DMS114 treated with DMSO at 0.1 percent for 48 hours (cell line): ENCODE measurements around the gene DAPK3.
"Not testable (repeated sequence)": the region's sequence is repeated elsewhere in the genome, so short reads cannot be mapped to it uniquely, and the experiment has no call there.

Experiments used
- DNase-seq: peaks from one replicate; lab custom pipeline; 2025; ENCODE audit not compliant: unreplicated experiment; lab: John Stamatoyannopoulos, UW

Gene DAPK3

GRCh38 chr19:3970808-3971598 lies at the start of gene DAPK3:
TSS of gene DAPK3 (minus strand) at chr19:3971099. CDS start at chr19:3969735, 1,364 bp downstream.
- DNase-seq, result peak; percentile 90

GRCh38 chr19:4019578-4019977 lies 48.7 kb upstream of the DAPK3 start:
- no peak for DNase-seq

GRCh38 chr19:4018775-4019504 lies 48.0 kb upstream of the DAPK3 start:
- no peak for DNase-seq

- no peak for DNase-seq
These were observed 47.3 kb upstream of the DAPK3 start for GRCh38 chr19:4018140-4018613.

DNA sequence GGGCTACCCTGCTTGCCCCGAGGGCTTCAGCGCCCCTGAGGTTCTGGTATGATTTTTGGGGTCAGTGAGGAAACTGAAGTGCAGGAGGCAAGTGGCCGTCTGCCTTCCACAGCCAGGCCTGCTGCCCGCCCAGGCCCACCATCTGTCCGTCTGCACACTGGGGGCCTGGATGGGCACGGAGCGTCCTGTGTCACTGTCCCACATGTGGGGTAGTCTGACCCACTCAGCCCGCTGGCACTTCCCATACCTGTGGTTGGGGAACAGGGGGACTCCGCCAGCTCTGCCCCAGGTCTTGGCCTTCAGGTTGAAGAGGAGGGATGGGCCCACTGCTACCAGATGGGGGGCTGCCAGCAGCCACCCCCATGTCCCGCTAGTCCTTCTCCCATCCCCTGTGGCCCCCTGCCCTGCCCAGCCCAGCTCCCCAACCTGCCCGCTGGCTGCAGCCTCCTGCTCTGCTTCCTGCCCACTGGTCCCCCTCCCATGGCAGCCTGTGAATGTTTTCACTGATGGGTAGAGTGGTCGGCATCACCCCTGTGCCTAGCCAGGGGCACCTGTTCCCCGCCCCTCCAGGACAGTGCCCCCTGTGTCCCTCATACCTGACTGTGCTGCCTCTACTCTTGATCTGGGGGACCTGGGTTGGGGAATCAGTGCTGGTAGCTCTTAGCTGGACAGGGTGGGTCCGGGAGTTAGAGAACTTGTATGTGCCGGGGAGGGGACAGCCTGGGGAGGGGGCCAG lies 46.2 kb upstream of the DAPK3 start:
- no peak for DNase-seq

GRCh38 chr19:4016486-4016885 lies 45.6 kb upstream of the DAPK3 start:
- DNase-seq, result no peak

- DNase-seq, result no peak
These were observed 45.0 kb upstream of the DAPK3 start for GRCh38 chr19:4015705-4016402.

- no peak for DNase-seq
These were observed 43.9 kb upstream of the DAPK3 start for GRCh38 chr19:4014541-4015491.

GRCh38 chr19:4013886-4014540 lies 43.1 kb upstream of the DAPK3 start:
- no peak for DNase-seq

- DNase-seq, result no peak
These were observed 42.2 kb upstream of the DAPK3 start for GRCh38 chr19:4012975-4013634.

DNA sequence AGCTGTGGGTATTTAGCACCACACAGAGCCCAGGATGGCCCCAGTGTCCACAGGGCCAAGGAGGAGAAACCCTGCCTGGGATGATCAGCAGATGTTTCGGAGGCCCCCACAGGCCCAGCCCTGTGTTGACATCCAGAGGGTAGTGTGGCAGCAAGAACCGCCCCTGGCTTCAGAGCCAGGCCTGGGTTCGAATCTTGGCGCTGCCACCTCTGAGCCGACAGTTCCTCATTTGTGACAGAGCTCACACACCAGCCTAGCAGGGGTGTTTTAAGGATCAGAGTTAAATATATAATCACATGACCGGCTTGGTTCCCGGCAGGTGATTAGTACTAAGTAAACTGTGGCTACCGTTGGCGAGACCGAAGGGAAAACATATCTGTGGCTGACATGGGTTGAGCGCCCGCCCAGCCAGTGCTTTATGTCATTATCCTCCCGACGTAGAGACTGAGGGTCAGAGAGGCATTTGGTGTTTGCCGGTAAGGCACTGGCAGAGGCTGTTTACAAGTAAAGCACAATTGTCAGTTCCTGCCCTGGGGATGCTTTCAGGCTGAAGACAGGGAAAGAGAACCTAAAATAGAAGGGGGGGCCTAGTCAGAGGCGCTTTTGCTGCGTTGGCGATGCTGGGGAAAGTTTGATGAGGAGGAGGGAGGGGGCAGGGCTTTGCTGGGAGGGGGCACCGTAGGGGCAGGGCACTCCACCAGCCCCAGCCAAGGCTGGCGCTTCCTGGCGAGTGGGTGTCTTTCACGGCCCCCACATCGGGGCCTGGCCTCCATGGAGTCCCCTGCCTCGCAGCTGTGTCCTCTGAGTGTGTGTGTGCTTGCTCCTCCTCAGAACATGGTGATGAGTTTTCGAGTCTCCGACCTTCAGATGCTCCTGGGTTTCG lies 41.4 kb upstream of the DAPK3 start:
- DNase-seq, result no peak

GRCh38 chr19:4011430-4011829 lies 40.5 kb upstream of the DAPK3 start:
- DNase-seq, result not testable (repeated sequence)

GRCh38 chr19:4010808-4011110 lies 39.9 kb upstream of the DAPK3 start:
- DNase-seq, result no peak

DNA sequence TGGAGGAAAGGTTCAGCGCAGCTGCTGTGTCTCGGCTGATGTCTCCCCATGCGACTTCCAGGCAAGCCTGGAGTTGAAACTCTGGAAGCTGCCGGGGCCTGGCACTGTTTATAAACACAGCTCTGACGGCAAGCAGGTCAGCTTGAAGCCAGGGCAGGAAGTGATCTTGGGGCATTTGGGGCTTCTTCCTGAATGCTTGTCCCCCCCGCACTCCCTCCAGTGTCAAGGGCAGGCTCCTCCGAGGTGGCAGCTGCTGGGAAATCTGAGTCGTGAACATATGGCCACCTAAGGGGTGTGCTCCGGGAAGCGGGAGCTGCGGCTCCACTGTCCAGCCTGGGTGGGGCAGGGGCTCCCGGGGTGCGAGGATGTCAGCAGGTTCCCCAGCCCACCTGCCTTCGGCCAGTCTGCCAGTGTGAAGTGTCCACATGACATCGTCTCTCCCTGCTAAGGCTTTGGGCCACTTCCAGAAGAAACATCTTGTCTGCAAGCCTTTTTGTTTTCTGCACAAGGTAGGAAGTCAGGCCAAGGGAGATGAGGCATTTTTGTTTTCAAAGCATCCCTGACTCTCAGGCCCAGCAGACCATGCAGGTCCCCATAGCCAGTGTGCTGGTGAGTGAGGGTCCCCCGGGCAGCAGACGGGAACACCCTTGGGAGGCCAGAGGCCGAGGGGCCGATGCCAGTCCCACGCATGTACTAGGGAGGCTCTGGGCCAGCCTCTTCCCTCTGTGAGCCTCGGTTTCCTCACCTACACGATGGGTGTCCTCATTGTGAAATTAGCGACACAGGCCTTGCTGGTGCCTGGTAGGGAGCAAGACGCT lies 39.3 kb upstream of the DAPK3 start:
- no peak for DNase-seq

- peak; percentile 7 for DNase-seq
These were observed 37.1 kb upstream of the DAPK3 start for GRCh38 chr19:4007836-4008539.

- DNase-seq, result peak; percentile 65
These were observed 36.3 kb upstream of the DAPK3 start, which contains the start of gene PIAS4 for GRCh38 chr19:4007021-4007835. TSS of gene PIAS4 (plus strand) at chr19:4007736. CDS start at chr19:4007761, 25 bp downstream.
